Measurements from ENCODE around the gene PLAAT3. TPM values are rescaled to one million over a fixed set of nuclear protein-coding genes. Genes with fewer than 3 reads are reported as not detected.
"Not testable (repeated sequence)": the region's sequence is repeated elsewhere in the genome, so short reads cannot be mapped to it uniquely, and the experiment has no call there.

PLAAT3 gene
- polyA plus RNA-seq, 2 of the 4 experiments (the other 2 are of a cell fraction): 39.5 to 65.2 TPM

GRCh38 chr11:63528156-63528555, 86.1 kb downstream of the PLAAT3 start:
- Histone ChIP-seq H3K4me2 (peak overlapping the region; percentile 75), H3K9me3 (peaks cover 14% of the 10 kb centered on the region), H3K4me1 (peaks cover 49% of the 10 kb centered on the region), H3K27ac (peak overlapping the region; percentile 74 to 77)
- CTCF ChIA-PET; H3K4me3 ChIP-seq; DNase-seq (ENCODE audit: low read depth in 1 of 2, low spot score in 1 of 2); FAIRE-seq; POLR2A ChIA-PET; ATAC-seq: not testable (repeated sequence)
- 3% methylated on average over 8 of the region's 11 CpGs for WGBS (ENCODE audit: missing lambda C conversion rate)
- TF ChIP-seq ZNF302 (CRISPR knock-in tag; IDR thresholded peaks at IDR 0.05): peak; percentile 18; the same call in 1 of the 2 replicates

DNA sequence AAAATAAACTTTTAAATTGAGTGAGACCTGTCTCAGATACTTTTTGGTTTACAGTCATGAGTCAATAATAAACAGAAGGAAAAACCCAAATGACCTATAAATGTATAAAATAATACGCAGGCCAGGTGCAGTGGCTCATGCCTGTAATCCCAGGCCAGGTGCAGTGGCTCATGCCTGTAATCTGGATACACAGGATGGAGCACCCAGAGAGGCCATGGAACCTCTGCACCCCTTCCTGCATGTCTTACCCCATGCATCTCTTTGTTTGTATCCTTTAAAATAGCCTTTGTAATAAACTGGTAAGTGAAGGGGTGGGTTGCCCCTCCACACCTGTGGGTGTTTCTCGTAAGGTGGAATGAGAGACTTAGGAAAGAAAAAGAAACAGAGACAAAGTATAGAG, 86.6 kb downstream of the PLAAT3 start:
- DNase-seq (ENCODE audit: low read depth in 1 of 2, low spot score in 1 of 2) (no peak), ATAC-seq (peak; percentile 58 to 64; a peak in 4 of 6 replicates), FAIRE-seq (no peak)
- CTCF ChIA-PET: no interaction called here
- Histone ChIP-seq H3K4me1 (peaks cover 46% of the 10 kb centered on the region), H3K27ac (peak overlapping the region; percentile 74 to 77), H3K4me2 (peak overlapping the region; percentile 75), H3K9me3 (peaks cover 14% of the 10 kb centered on the region), H3K4me3 (no peak overlapping the region)
- no peak for TF ChIP-seq CTCF (IDR thresholded peaks at IDR 0.05)
- TF ChIP-seq, protein P1, sequence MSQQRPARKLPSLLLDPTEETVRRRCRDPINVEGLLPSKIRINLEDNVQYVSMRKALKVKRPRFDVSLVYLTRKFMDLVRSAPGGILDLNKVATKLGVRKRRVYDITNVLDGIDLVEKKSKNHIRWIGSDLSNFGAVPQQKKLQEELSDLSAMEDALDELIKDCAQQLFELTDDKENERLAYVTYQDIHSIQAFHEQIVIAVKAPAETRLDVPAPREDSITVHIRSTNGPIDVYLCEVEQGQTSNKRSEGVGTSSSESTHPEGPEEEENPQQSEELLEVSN (IDR thresholded peaks at IDR 0.05; ENCODE audit: borderline replicate concordance, low read depth): no peak
- TF ChIP-seq POLR2A (IDR thresholded peaks at IDR 0.05; ENCODE audit: low read length): no peak
- POLR2A ChIA-PET: no interaction called here
- 46% methylated on average over 2 of the region's 2 CpGs for WGBS (ENCODE audit: missing lambda C conversion rate)

Other genes starting within 250 kb of the PLAAT3 start
- gene SLC22A9, start 244.6 kb downstream of the PLAAT3 start, polyA plus RNA-seq (2011; rRNA removed): not detected in 2 replicates
- not detected in 3 replicates for gene SLC22A9, start 244.6 kb downstream of the PLAAT3 start, polyA plus RNA-seq (2017; fragmentation: RNase III; extraction: RNeasy Plus Mini Kit Qiagen cat#74134 plus additional on column Dnase treatment)
- gene PLAAT5, start 123.3 kb downstream of the PLAAT3 start, polyA plus RNA-seq (2011; rRNA removed): 0.12 and 0.25 TPM in 2 replicates
- 0.04 to 0.08 TPM in 2 of 3 replicates, not detected in the other for gene PLAAT5, start 123.3 kb downstream of the PLAAT3 start, polyA plus RNA-seq (2017; fragmentation: RNase III; extraction: RNeasy Plus Mini Kit Qiagen cat#74134 plus additional on column Dnase treatment)
- not detected in 2 replicates for gene LGALS12, start 108.3 kb downstream of the PLAAT3 start, polyA plus RNA-seq (2011; rRNA removed)
- not detected in 3 replicates for gene LGALS12, start 108.3 kb downstream of the PLAAT3 start, polyA plus RNA-seq (2017; fragmentation: RNase III; extraction: RNeasy Plus Mini Kit Qiagen cat#74134 plus additional on column Dnase treatment)
- 1.6 and 2.4 TPM in 2 replicates for gene PLAAT4, start 77.6 kb downstream of the PLAAT3 start, polyA plus RNA-seq (2011; rRNA removed)
- gene PLAAT4, start 77.6 kb downstream of the PLAAT3 start, polyA plus RNA-seq (2017; fragmentation: RNase III; extraction: RNeasy Plus Mini Kit Qiagen cat#74134 plus additional on column Dnase treatment): 0.74 to 1.8 TPM (median 1.4 TPM) in 3 replicates
- 0.56 and 0.57 TPM in 2 replicates for gene PLAAT2, start 51.1 kb downstream of the PLAAT3 start, polyA plus RNA-seq (2011; rRNA removed)
- gene PLAAT2, start 51.1 kb downstream of the PLAAT3 start, polyA plus RNA-seq (2017; fragmentation: RNase III; extraction: RNeasy Plus Mini Kit Qiagen cat#74134 plus additional on column Dnase treatment): 0.14 to 0.42 TPM (median 0.26 TPM) in 3 replicates
- gene ATL3, start 56.9 kb upstream of the PLAAT3 start, polyA plus RNA-seq (2011; rRNA removed): 45.4 and 50.8 TPM in 2 replicates
- gene ATL3, start 56.9 kb upstream of the PLAAT3 start, polyA plus RNA-seq (2017; fragmentation: RNase III; extraction: RNeasy Plus Mini Kit Qiagen cat#74134 plus additional on column Dnase treatment): 26.0 to 26.9 TPM (median 26.3 TPM) in 3 replicates
- 167 and 196 TPM in 2 replicates for gene RTN3, start 67.1 kb upstream of the PLAAT3 start, polyA plus RNA-seq (2011; rRNA removed)
- gene RTN3, start 67.1 kb upstream of the PLAAT3 start, polyA plus RNA-seq (2017; fragmentation: RNase III; extraction: RNeasy Plus Mini Kit Qiagen cat#74134 plus additional on column Dnase treatment): 101 to 108 TPM (median 108 TPM) in 3 replicates
- gene ZFTA, start 154.3 kb upstream of the PLAAT3 start, polyA plus RNA-seq (2011; rRNA removed): 2.4 and 3.0 TPM in 2 replicates
- 5.6 to 6.6 TPM (median 6.5 TPM) in 3 replicates for gene ZFTA, start 154.3 kb upstream of the PLAAT3 start, polyA plus RNA-seq (2017; fragmentation: RNase III; extraction: RNeasy Plus Mini Kit Qiagen cat#74134 plus additional on column Dnase treatment)
- gene SPINDOC, start 199.0 kb upstream of the PLAAT3 start, polyA plus RNA-seq (2011; rRNA removed): 15.6 and 17.6 TPM in 2 replicates
- 30.4 to 34.8 TPM (median 32.1 TPM) in 3 replicates for gene SPINDOC, start 199.0 kb upstream of the PLAAT3 start, polyA plus RNA-seq (2017; fragmentation: RNase III; extraction: RNeasy Plus Mini Kit Qiagen cat#74134 plus additional on column Dnase treatment)
- gene MARK2, start 224.7 kb upstream of the PLAAT3 start, polyA plus RNA-seq (2011; rRNA removed): 24.7 and 28.4 TPM in 2 replicates
- gene MARK2, start 224.7 kb upstream of the PLAAT3 start, polyA plus RNA-seq (2017; fragmentation: RNase III; extraction: RNeasy Plus Mini Kit Qiagen cat#74134 plus additional on column Dnase treatment): 19.7 to 20.4 TPM (median 20.2 TPM) in 3 replicates

Measured in A549 (cell line).